GM23338 (cell line): ENCODE data around the gene KPNA6. TPM values are rescaled to one million over a fixed set of nuclear protein-coding genes. Genes with fewer than 3 reads are reported as not detected.

Experiments used
- ATAC-seq: fragments of 200-7000 bp; cut with Tn5 transposase; 3 replicates; pipeline ENCODE4 v1.9.1; 2020
- DNase-seq: peaks from one replicate; pipeline ENCODE4 v3.0.0-alpha.2; 2015; ENCODE audit warnings: low spot score
- H2AFZ ChIP-seq: fragments of 200-600 bp; sonication (generic); 2 replicates; pipeline ENCODE4 v1.8.0; 2016; ENCODE audit warnings: antibody characterized with exemption, mild to moderate bottlenecking, moderate library complexity
- H3F3A ChIP-seq: fragments of 200-600 bp; sonication (generic); replicated peaks from 2 replicates; pipeline ENCODE4 v1.8.0; 2017; ENCODE audit warnings: antibody characterized with exemption, mixed run types, low read depth
- H3K27ac ChIP-seq: fragments of 200-600 bp; sonication (generic); 2 replicates; pipeline ENCODE4 v1.6.1; 2016; ENCODE audit warnings: low read depth
- H3K27me3 ChIP-seq: fragments of 200-600 bp; sonication (generic); 2 replicates; pipeline ENCODE4 v1.8.0; 2016; ENCODE audit warnings: mild to moderate bottlenecking, mixed run types, moderate library complexity; ENCODE audit not compliant: insufficient read depth
- H3K36me3 ChIP-seq: fragments of 200-600 bp; sonication (generic); 2 replicates; pipeline ENCODE4 v1.8.0; 2016; ENCODE audit warnings: mild to moderate bottlenecking; ENCODE audit not compliant: insufficient read depth
- H3K4me1 ChIP-seq: fragments of 200-600 bp; sonication (generic); 2 replicates; pipeline ENCODE4 v1.8.0; 2016; ENCODE audit warnings: mild to moderate bottlenecking, moderate library complexity; ENCODE audit not compliant: insufficient read depth
- H3K4me2 ChIP-seq: fragments of 200-600 bp; sonication (generic); 2 replicates; pipeline ENCODE4 v1.7.1; 2017; ENCODE audit warnings: mixed run types
- H3K4me3 ChIP-seq: fragments of 200-600 bp; sonication (generic); 2 replicates; pipeline ENCODE4 v1.6.1; 2016; ENCODE audit warnings: mixed run types
- H3K79me2 ChIP-seq: fragments of 200-600 bp; sonication (generic); replicated peaks from 2 replicates; pipeline ENCODE4 v1.8.0; 2017; ENCODE audit warnings: mild to moderate bottlenecking; ENCODE audit not compliant: insufficient read depth
- H3K9me2 ChIP-seq: fragments of 200-600 bp; sonication (generic); 2 replicates; pipeline ENCODE4 v1.8.0; 2017; ENCODE audit not compliant: insufficient read depth
- H4K20me1 ChIP-seq: fragments of 200-600 bp; sonication (generic); replicated peaks from 2 replicates; pipeline ENCODE4 v1.8.0; 2017; ENCODE audit warnings: mild to moderate bottlenecking; ENCODE audit not compliant: insufficient read depth
- H3K27ac Mint-ChIP-seq: 2 replicates; pipeline ENCODE4 v1.8.0; 2020; ENCODE audit warnings: inconsistent platforms, mild to moderate bottlenecking, moderate library complexity, mixed read lengths
- H3K27me3 Mint-ChIP-seq: 3 replicates; pipeline ENCODE4 v1.8.0; 2022; ENCODE audit warnings: low read depth, mild to moderate bottlenecking, moderate library complexity, mixed read lengths, inconsistent platforms; ENCODE audit not compliant: insufficient read depth, poor library complexity
- H3K36me3 Mint-ChIP-seq: 3 replicates; pipeline ENCODE4 v1.8.0; 2021; ENCODE audit warnings: low read depth, mild to moderate bottlenecking, inconsistent platforms, moderate library complexity, mixed read lengths
- H3K4me1 Mint-ChIP-seq: 3 replicates; pipeline ENCODE4 v1.8.0; 2020; ENCODE audit warnings: mild to moderate bottlenecking, inconsistent platforms, mixed read lengths
- H3K4me3 Mint-ChIP-seq: 3 replicates; pipeline ENCODE4 v1.8.0; 2021; ENCODE audit warnings: moderate library complexity, mild to moderate bottlenecking, inconsistent platforms, mixed read lengths
- H3K9me3 Mint-ChIP-seq: 3 replicates; pipeline ENCODE4 v1.8.0; 2020; ENCODE audit warnings: moderate library complexity, mild to moderate bottlenecking, inconsistent platforms, mixed read lengths
- CREB1 ChIP-seq: fragments of 250-450 bp; sonication (Bioruptor Pico); IDR thresholded peaks from 2 replicates; pipeline ENCODE4 v1.5.0; 2020; ENCODE audit warnings: low read depth, mild to moderate bottlenecking, moderate library complexity
- EZH2 ChIP-seq: fragments of 200-600 bp; sonication (generic); IDR thresholded peaks from one replicate; pipeline ENCODE4 v1.8.0; 2017; ENCODE audit warnings: antibody characterized with exemption, mild to moderate bottlenecking, low read depth; ENCODE audit not compliant: unreplicated experiment
- JUNB ChIP-seq: IDR thresholded peaks from one replicate; pipeline ENCODE4 v1.6.1; 2016; ENCODE audit warnings: antibody characterized with exemption; ENCODE audit not compliant: unreplicated experiment
- POLR2AphosphoS5 ChIP-seq: IDR thresholded peaks from 2 replicates; pipeline ENCODE4 v1.6.1; 2016; ENCODE audit warnings: antibody characterized with exemption, low read depth
- ZNF114 ChIP-seq: fragments of 250-450 bp; sonication (Bioruptor Pico); IDR thresholded peaks from 2 replicates; pipeline ENCODE4 v1.5.0; 2020; ENCODE audit warnings: mild to moderate bottlenecking, moderate library complexity
- ZNF331 ChIP-seq: fragments of 250-450 bp; sonication (Bioruptor Pico); IDR thresholded peaks from 2 replicates; pipeline ENCODE4 v1.5.0; 2020; ENCODE audit warnings: low read depth, mild to moderate bottlenecking, moderate library complexity
- polyA plus RNA-seq: library from polyadenylated mRNA; unstranded; fragments of >200 nt; fragmentation: Nextera tagmentation; extraction: Ambion mirVana; gene quantifications from 2 replicates; pipeline ENCODE4 v1.2.1, GENCODE V29; 2016
- total RNA-seq: library from RNA; depleted of rRNA; stranded (reverse); fragments of >200 nt; shearing (Covaris generic); gene quantifications from 2 replicates; pipeline ENCODE4 v1.2.3, GENCODE V29; 2014
- TF ChIP-seq, protein P1 (sequence below), 2 experiments: fragments of 200-600 bp in 1 of 2; sonication (generic) in 1 of 2; conservative IDR thresholded peaks; 2 replicates each; pipeline versions ENCODE4 v1.5.1 to v1.6.1; 2016 to 2017; ENCODE audit warnings: antibody characterized with exemption in 2 of 2, low read depth in 2 of 2, mild to moderate bottlenecking in 2 of 2, moderate library complexity in 1 of 2
- TF ChIP-seq, protein P2 (sequence below): IDR thresholded peaks from one replicate; pipeline ENCODE4 v1.6.1; 2018; ENCODE audit warnings: antibody characterized with exemption; ENCODE audit not compliant: unreplicated experiment
- TF ChIP-seq, protein P3 (sequence below): IDR thresholded peaks from 2 replicates; pipeline ENCODE4 v1.6.1; 2016; ENCODE audit warnings: antibody characterized with exemption

The KPNA6 gene
- total and polyA plus RNA-seq, 2 experiments from 2014 or later: 28.6 to 72.2 TPM

DNA sequence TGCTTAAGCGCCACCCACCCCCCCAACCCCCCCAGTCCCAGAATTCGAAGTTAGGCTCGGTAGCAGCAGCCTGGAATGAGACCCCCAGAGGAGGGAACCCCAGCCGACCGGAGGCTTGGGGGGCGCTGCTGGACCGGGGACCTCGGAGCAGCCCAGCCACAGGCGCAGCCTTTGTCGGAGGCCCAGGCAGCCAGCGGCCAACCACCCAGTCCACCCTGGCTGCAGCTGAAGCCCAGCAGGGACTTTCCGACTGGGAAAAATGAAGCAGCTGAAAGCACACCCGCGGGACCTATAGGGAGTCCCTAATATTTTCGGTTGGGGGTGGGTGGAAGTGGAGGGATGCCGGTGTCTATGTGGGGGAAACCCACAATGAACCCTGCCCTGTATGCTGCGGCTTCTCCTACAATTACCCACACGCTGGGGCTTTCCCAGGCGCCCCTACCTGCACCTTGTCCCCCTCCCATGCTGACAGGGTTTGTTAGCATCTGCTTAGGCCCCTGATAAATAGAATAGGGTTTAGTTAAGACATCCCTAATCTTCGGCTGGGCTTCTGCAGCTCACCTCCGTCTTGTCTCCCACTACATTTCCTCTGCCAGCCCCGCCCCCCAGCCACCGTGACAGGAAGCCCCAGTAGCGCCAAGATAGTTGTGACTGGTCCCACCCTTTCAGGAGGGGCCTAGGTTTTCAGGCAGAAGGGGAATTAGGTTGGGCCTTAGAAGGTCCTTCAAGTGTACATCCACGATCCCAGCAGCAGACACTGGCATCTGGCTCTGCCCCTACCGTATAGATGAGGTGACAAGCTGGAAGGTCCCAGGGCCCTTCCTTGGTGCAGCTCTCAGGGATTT lies 93.4 kb downstream of the KPNA6 start:
- Mint-ChIP-seq H3K9me3 (peaks cover 2% of the 10 kb centered on the region; the same call in 2 of the 3 replicates), H3K36me3 (peaks cover 23% of the 10 kb centered on the region), H3K4me3 (peak overlapping the region; percentile 70), H3K27ac (no peak overlapping the region), H3K4me1 (peaks cover 45% of the 10 kb centered on the region), H3K27me3 (peaks cover 49% of the 10 kb centered on the region)
- peaks cover 40% of the 10 kb centered on the region; the same call in 1 of the 2 replicates for H3F3A ChIP-seq
- no peak overlapping the region for H3K27ac ChIP-seq
- DNase-seq (peak; percentile 77), ATAC-seq (peak; percentile 46)
- H3K4me3 ChIP-seq: peak overlapping the region; percentile 69
- TF ChIP-seq, protein P1, sequence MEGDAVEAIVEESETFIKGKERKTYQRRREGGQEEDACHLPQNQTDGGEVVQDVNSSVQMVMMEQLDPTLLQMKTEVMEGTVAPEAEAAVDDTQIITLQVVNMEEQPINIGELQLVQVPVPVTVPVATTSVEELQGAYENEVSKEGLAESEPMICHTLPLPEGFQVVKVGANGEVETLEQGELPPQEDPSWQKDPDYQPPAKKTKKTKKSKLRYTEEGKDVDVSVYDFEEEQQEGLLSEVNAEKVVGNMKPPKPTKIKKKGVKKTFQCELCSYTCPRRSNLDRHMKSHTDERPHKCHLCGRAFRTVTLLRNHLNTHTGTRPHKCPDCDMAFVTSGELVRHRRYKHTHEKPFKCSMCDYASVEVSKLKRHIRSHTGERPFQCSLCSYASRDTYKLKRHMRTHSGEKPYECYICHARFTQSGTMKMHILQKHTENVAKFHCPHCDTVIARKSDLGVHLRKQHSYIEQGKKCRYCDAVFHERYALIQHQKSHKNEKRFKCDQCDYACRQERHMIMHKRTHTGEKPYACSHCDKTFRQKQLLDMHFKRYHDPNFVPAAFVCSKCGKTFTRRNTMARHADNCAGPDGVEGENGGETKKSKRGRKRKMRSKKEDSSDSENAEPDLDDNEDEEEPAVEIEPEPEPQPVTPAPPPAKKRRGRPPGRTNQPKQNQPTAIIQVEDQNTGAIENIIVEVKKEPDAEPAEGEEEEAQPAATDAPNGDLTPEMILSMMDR (conservative IDR thresholded peaks at IDR 0.05; ENCODE audit: low read depth in 2 of 2): peak; percentile 16 to 56; a peak in 2 of 4 replicates
- no peak for TF ChIP-seq EZH2
- H4K20me1 ChIP-seq: peaks cover 3% of the 10 kb centered on the region; the same call in 1 of the 2 replicates
- H3K4me1 ChIP-seq: peaks cover 32% of the 10 kb centered on the region
- H3K79me2 ChIP-seq: no peaks in the 10 kb centered on the region
- H3K9me2 ChIP-seq: no peaks in the 10 kb centered on the region
- peak overlapping the region; percentile 74; the same call in 1 of the 2 replicates for H2AFZ ChIP-seq
- peak overlapping the region; percentile 96 for H3K4me2 ChIP-seq
- peaks cover 8% of the 10 kb centered on the region for H3K36me3 ChIP-seq
- peaks cover 28% of the 10 kb centered on the region for H3K27me3 ChIP-seq

DNA sequence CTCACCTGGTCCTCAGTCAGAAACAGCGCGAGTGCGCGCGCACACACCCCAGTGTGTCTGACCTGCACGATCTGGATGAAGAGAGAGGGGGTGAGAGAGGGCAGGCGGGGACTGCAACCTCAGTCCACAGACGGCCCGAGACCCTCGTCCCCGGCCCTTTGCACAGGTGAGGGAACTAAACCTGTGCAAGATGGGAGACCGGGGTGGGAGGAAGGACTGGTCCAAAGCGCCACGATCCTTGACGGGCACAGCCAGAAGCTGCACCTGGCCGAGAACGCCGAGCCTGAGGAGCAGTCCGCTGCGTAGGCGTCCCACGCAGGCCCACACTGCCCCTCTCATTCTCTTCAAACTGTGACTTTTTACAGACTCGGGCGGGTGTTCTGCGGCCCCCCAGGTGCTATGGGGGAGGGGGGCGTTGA lies 97.1 kb downstream of the KPNA6 start:
- Histone ChIP-seq H4K20me1 (no peaks in the 10 kb centered on the region), H2AFZ (peak overlapping the region; percentile 99), H3K9me2 (no peaks in the 10 kb centered on the region), H3K4me2 (peak overlapping the region; percentile 99), H3K4me3 (peak overlapping the region; percentile 89), H3K36me3 (no peaks in the 10 kb centered on the region), H3K4me1 (peaks cover 17% of the 10 kb centered on the region), H3F3A (peaks cover 20% of the 10 kb centered on the region; the same call in 1 of the 2 replicates), H3K79me2 (no peaks in the 10 kb centered on the region), H3K27ac (no peak overlapping the region), H3K27me3 (peaks cover 28% of the 10 kb centered on the region)
- peak; percentile 48 for DNase-seq
- Mint-ChIP-seq H3K27me3 (peaks cover 44% of the 10 kb centered on the region), H3K27ac (no peak overlapping the region; the same call in 1 of the 2 replicates), H3K36me3 (peaks cover 14% of the 10 kb centered on the region; the same call in 2 of the 3 replicates), H3K4me1 (peaks cover 21% of the 10 kb centered on the region), H3K9me3 (peaks cover 2% of the 10 kb centered on the region; the same call in 2 of the 3 replicates), H3K4me3 (peak overlapping the region; percentile 96)
- ATAC-seq: peak; percentile 4
- TF ChIP-seq POLR2AphosphoS5 (no peak), JUNB (no peak), ZNF331 (CRISPR knock-in tag) (no peak), ZNF114 (CRISPR knock-in tag) (no peak), CREB1 (CRISPR knock-in tag) (no peak)
- TF ChIP-seq, protein P2, sequence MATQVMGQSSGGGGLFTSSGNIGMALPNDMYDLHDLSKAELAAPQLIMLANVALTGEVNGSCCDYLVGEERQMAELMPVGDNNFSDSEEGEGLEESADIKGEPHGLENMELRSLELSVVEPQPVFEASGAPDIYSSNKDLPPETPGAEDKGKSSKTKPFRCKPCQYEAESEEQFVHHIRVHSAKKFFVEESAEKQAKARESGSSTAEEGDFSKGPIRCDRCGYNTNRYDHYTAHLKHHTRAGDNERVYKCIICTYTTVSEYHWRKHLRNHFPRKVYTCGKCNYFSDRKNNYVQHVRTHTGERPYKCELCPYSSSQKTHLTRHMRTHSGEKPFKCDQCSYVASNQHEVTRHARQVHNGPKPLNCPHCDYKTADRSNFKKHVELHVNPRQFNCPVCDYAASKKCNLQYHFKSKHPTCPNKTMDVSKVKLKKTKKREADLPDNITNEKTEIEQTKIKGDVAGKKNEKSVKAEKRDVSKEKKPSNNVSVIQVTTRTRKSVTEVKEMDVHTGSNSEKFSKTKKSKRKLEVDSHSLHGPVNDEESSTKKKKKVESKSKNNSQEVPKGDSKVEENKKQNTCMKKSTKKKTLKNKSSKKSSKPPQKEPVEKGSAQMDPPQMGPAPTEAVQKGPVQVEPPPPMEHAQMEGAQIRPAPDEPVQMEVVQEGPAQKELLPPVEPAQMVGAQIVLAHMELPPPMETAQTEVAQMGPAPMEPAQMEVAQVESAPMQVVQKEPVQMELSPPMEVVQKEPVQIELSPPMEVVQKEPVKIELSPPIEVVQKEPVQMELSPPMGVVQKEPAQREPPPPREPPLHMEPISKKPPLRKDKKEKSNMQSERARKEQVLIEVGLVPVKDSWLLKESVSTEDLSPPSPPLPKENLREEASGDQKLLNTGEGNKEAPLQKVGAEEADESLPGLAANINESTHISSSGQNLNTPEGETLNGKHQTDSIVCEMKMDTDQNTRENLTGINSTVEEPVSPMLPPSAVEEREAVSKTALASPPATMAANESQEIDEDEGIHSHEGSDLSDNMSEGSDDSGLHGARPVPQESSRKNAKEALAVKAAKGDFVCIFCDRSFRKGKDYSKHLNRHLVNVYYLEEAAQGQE: no peak
- TF ChIP-seq, protein P3, sequence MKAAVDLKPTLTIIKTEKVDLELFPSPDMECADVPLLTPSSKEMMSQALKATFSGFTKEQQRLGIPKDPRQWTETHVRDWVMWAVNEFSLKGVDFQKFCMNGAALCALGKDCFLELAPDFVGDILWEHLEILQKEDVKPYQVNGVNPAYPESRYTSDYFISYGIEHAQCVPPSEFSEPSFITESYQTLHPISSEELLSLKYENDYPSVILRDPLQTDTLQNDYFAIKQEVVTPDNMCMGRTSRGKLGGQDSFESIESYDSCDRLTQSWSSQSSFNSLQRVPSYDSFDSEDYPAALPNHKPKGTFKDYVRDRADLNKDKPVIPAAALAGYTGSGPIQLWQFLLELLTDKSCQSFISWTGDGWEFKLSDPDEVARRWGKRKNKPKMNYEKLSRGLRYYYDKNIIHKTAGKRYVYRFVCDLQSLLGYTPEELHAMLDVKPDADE: no peak
